ENCODE results near the gene DDO. TPM values are rescaled to one million over a fixed set of nuclear protein-coding genes. Genes with fewer than 3 reads are reported as not detected.
A peak's percentile ranks its signal among the peaks of the same experiment; 100 is the strongest.

Gene DDO
- total RNA-seq, 2 donors from 2014 or later, result 2.0 to 2.3 TPM

GRCh38 chr6:110364364-110365105 lies 50.8 kb downstream of the DDO start:
- Histone ChIP-seq H3K9me3 (no peaks in the 10 kb centered on the region), H3K9ac (ENCODE audit: low read depth in 2 of 2, low read length in 2 of 2) (no peak overlapping the region), H3K27me3 (no peaks in the 10 kb centered on the region), H3K4me1 (no peaks in the 10 kb centered on the region), H3K36me3 (no peaks in the 10 kb centered on the region), H3K27ac (no peak overlapping the region), H3K4me3 (no peak overlapping the region)
- TF ChIP-seq, protein P1, sequence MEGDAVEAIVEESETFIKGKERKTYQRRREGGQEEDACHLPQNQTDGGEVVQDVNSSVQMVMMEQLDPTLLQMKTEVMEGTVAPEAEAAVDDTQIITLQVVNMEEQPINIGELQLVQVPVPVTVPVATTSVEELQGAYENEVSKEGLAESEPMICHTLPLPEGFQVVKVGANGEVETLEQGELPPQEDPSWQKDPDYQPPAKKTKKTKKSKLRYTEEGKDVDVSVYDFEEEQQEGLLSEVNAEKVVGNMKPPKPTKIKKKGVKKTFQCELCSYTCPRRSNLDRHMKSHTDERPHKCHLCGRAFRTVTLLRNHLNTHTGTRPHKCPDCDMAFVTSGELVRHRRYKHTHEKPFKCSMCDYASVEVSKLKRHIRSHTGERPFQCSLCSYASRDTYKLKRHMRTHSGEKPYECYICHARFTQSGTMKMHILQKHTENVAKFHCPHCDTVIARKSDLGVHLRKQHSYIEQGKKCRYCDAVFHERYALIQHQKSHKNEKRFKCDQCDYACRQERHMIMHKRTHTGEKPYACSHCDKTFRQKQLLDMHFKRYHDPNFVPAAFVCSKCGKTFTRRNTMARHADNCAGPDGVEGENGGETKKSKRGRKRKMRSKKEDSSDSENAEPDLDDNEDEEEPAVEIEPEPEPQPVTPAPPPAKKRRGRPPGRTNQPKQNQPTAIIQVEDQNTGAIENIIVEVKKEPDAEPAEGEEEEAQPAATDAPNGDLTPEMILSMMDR (IDR thresholded peaks at IDR 0.05), result no peak
- DNase-seq, result no peak
- intact Hi-C loops (cut with DNase I), result no loop called here

DNA sequence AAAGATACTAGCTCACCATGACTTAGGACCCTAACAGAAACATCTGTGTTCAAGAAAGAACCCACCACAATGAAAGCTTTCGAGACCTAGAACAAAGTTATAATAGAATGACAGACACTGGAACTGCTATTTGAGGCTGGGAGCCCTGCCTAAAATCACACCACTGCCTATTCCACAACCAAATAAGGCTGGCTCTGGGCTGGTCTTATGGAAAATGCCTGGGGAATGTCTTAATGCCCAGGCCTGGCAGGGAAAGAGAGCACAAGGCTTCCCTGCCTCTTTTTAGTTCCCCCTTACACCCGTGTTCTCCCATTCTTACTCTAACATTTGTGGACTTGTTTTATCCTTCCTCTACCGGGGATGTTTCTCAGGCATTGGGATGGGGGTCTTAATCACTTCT lies 51.6 kb downstream of the DDO start:
- intact Hi-C loops (cut with DNase I), result no loop called here
- Histone ChIP-seq H3K9ac (ENCODE audit: low read depth in 2 of 2, low read length in 2 of 2) (no peak overlapping the region), H3K9me3 (no peaks in the 10 kb centered on the region), H3K4me1 (no peaks in the 10 kb centered on the region), H3K36me3 (no peaks in the 10 kb centered on the region), H3K27ac (no peak overlapping the region), H3K27me3 (peaks cover under 1% of the 10 kb centered on the region), H3K4me3 (no peak overlapping the region)
- TF ChIP-seq, protein P1 (IDR thresholded peaks at IDR 0.05), result no peak
- no peak for DNase-seq

DNA sequence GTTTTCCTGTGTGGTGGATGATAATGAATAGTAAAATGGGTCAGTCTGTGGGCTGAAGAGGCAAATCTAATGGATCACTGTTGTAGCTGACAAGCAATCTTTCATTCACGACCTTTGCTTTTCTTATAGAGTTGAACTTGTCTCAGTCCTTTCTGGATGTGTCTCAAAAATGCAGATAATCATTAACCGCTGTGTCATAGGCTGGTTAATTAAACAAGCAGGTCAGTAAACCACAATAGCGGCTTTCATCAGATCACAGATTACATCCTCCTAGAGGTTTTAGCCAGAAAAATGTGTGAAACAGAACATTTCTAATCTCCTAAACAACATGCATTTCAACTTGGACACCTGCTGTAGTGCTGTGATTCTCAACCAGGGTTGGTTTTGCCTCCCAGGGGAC lies 54.7 kb downstream of the DDO start:
- Histone ChIP-seq H3K9ac (ENCODE audit: low read depth in 2 of 2, low read length in 2 of 2) (no peak overlapping the region), H3K36me3 (no peaks in the 10 kb centered on the region), H3K27ac (no peak overlapping the region), H3K9me3 (no peaks in the 10 kb centered on the region), H3K4me1 (no peaks in the 10 kb centered on the region), H3K27me3 (peaks cover 8% of the 10 kb centered on the region), H3K4me3 (no peak overlapping the region)
- TF ChIP-seq, protein P1 (IDR thresholded peaks at IDR 0.05), result no peak
- DNase-seq, result no peak
- intact Hi-C loops (cut with DNase I), result no loop called here

GRCh38 chr6:110359556-110359955 lies 55.8 kb downstream of the DDO start:
- Histone ChIP-seq H3K4me1 (no peaks in the 10 kb centered on the region), H3K27ac (no peak overlapping the region), H3K9me3 (no peaks in the 10 kb centered on the region), H3K27me3 (peaks cover 8% of the 10 kb centered on the region), H3K4me3 (no peak overlapping the region), H3K9ac (ENCODE audit: low read depth in 2 of 2, low read length in 2 of 2) (no peak overlapping the region), H3K36me3 (no peaks in the 10 kb centered on the region)
- DNase-seq, result no peak
- TF ChIP-seq, protein P1 (IDR thresholded peaks at IDR 0.05), result no peak
- intact Hi-C loops (cut with DNase I), result no loop called here

GRCh38 chr6:110358553-110359160 lies 56.7 kb downstream of the DDO start:
- Histone ChIP-seq H3K4me1 (no peaks in the 10 kb centered on the region), H3K36me3 (no peaks in the 10 kb centered on the region), H3K9ac (ENCODE audit: low read depth in 2 of 2, low read length in 2 of 2) (peak overlapping the region; percentile 26 to 60), H3K27me3 (peaks cover 8% of the 10 kb centered on the region), H3K9me3 (no peaks in the 10 kb centered on the region), H3K4me3 (peak overlapping the region; percentile 45), H3K27ac (no peak overlapping the region)
- DNase-seq, result no peak
- intact Hi-C loops (cut with DNase I), result no loop called here
- TF ChIP-seq, protein P1 (IDR thresholded peaks at IDR 0.05), result no peak
